Fibroblast of lung (primary cell): ENCODE results near the gene CNKSR3. TPM values are rescaled to one million over a fixed set of nuclear protein-coding genes. Genes with fewer than 3 reads are reported as not detected.
A peak's percentile ranks its signal among the peaks of the same experiment; 100 is the strongest.

Experiments used
- DNase-seq, 2 donors: peaks; one replicate each; pipeline versions ENCODE4 v3.0.0 to v3.0.0-alpha.2; 2010; ENCODE audit warnings: low read depth in 2 of 2
- H2AFZ ChIP-seq: 2 replicates; pipeline ENCODE4 v1.5.1; 2012; ENCODE audit warnings: low read length, control low read depth, inconsistent platforms
- H3K27ac ChIP-seq: 2 replicates; pipeline ENCODE4 v1.5.1; 2011; ENCODE audit warnings: low read length, control low read depth; ENCODE audit not compliant: insufficient read depth
- H3K27me3 ChIP-seq: 2 replicates; pipeline ENCODE4 v1.5.1; 2011; ENCODE audit warnings: mild to moderate bottlenecking, low read length; ENCODE audit not compliant: control insufficient read depth, insufficient read depth
- H3K36me3 ChIP-seq: 2 replicates; pipeline ENCODE4 v1.5.1; 2011; ENCODE audit warnings: low read length; ENCODE audit not compliant: control insufficient read depth, insufficient read depth
- H3K4me1 ChIP-seq: 2 replicates; pipeline ENCODE4 v1.5.1; 2011; ENCODE audit warnings: low read length; ENCODE audit not compliant: control insufficient read depth, insufficient read depth; ENCODE audit errors: extremely low read depth
- H3K4me2 ChIP-seq: 2 replicates; pipeline ENCODE4 v1.5.1; 2011; ENCODE audit warnings: low read length, control low read depth; ENCODE audit not compliant: insufficient read depth; ENCODE audit errors: extremely low read depth
- H3K4me3 ChIP-seq, 4 experiments: fragments of 200-600 bp in 1 of 4; sonication (generic) in 1 of 4; replicated peaks in 1 of 4; 2 replicates each; pipeline ENCODE4 v1.5.1; 2011 to 2016; ENCODE audit warnings: low read length in 4 of 4, low read depth in 3 of 4, mild to moderate bottlenecking in 3 of 4, control low read depth in 2 of 4, inconsistent platforms in 1 of 4, mixed read lengths in 1 of 4; ENCODE audit not compliant: insufficient read depth in 1 of 4; ENCODE audit errors: control extremely low read depth in 1 of 4
- H3K79me2 ChIP-seq: 2 replicates; pipeline ENCODE4 v1.5.1; 2012; ENCODE audit warnings: mild to moderate bottlenecking, low read length, inconsistent platforms; ENCODE audit not compliant: control insufficient read depth, insufficient read depth
- H3K9ac ChIP-seq: 2 replicates; pipeline ENCODE4 v1.5.1; 2011; ENCODE audit warnings: mild to moderate bottlenecking, low read length, control low read depth; ENCODE audit not compliant: insufficient read depth
- H3K9me3 ChIP-seq: 2 replicates; pipeline ENCODE4 v1.5.1; 2012; ENCODE audit warnings: low read depth, low read length; ENCODE audit not compliant: control insufficient read depth, insufficient read depth
- H4K20me1 ChIP-seq: 2 replicates; pipeline ENCODE4 v1.5.1; 2011; ENCODE audit warnings: low read length; ENCODE audit not compliant: control insufficient read depth, insufficient read depth; ENCODE audit errors: extremely low read depth
- CTCF ChIP-seq, 2 donors: IDR thresholded peaks in 1 of 2; conservative IDR thresholded peaks in 1 of 2; 1 replicate in 1 of 2; 2 replicates in 1 of 2; pipeline ENCODE4 v1.5.1; 2011 to 2012; ENCODE audit warnings: low read length in 2 of 2, control low read depth in 1 of 2, inconsistent platforms in 1 of 2, low read depth in 1 of 2, mild to moderate bottlenecking in 1 of 2
- EZH2 ChIP-seq: IDR thresholded peaks from 2 replicates; pipeline ENCODE4 v1.5.1; 2012; ENCODE audit warnings: low read length, control low read depth, mild to moderate bottlenecking; ENCODE audit errors: missing control alignments
- polyA plus RNA-seq, 2 donors: library from polyadenylated mRNA; depleted of rRNA in 1 of 2; stranded (reverse) in 1 of 2; unstranded in 1 of 2; fragments of >200 nt; gene quantifications; 2 replicates each; pipeline ENCODE4 v1.2.1, GENCODE V29; 2011 to 2012; ENCODE audit warnings: missing spikeins in 1 of 2
- total RNA-seq: library from RNA; depleted of rRNA; stranded (reverse); fragments of >200 nt; gene quantifications from 2 replicates; pipeline ENCODE4 v1.2.1, GENCODE V29; 2014

The CNKSR3 gene
- total and polyA plus RNA-seq, 2 donors (not counting 1 experiment from before 2014, with no cell fraction given) = 5.5 to 14.0 TPM

GRCh38 chr6:154434662-154435061, 75.8 kb downstream of the CNKSR3 start:
- no peak overlapping the region for H2AFZ ChIP-seq
- no peak for DNase-seq
- H3K9me3 ChIP-seq = no peaks in the 10 kb centered on the region
- no peak overlapping the region for H3K9ac ChIP-seq
- no peak overlapping the region for H3K27ac ChIP-seq
- no peaks in the 10 kb centered on the region for H3K4me1 ChIP-seq
- H3K4me3 ChIP-seq = no peak overlapping the region
- H3K27me3 ChIP-seq = no peaks in the 10 kb centered on the region
- no peaks in the 10 kb centered on the region for H3K79me2 ChIP-seq
- no peaks in the 10 kb centered on the region for H4K20me1 ChIP-seq
- H3K36me3 ChIP-seq = peaks cover 2% of the 10 kb centered on the region
- TF ChIP-seq EZH2 (no peak), CTCF (conservative IDR thresholded peaks at IDR 0.05 in 1 of 2, IDR thresholded peaks at IDR 0.05 in 1 of 2; ENCODE audit: low read depth in 1 of 2, low read length in 2 of 2) (no peak)
- no peak overlapping the region for H3K4me2 ChIP-seq

DNA sequence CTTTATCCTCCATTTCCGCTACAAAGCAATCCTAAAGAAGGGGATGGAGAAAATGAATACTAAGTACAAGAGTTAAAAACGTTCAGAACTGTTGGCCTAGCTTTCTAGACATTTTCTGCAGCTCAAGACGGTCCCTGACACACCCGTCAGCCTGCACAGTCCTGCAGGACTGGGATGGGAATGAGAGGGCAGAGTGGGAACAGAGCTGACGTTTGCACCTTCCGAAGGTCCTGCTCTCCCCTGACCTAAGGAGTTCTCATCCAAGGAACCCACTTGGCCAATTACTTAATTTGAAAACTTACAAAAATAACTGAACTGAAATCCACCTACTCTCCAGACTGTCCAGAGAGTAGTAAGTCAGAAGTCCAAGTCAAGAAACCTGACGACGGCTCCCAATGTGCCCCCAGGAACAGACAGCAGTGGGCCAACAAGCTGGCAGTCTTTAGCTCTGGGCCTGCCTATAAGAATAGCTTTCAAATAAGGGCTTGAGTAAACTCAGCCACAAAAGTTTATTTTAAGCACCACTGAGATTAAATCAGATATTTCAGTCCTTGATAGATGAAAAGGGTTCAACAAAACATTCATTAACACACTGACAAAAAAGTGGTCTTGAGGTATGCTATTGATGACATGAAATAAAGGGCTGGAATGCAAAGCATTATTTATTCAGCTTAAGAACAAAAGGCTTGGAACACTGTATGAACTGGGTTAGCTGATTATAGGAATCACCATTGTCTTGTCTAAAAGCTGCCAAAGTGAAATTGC, 76.8 kb downstream of the CNKSR3 start:
- no peaks in the 10 kb centered on the region for H3K79me2 ChIP-seq
- H3K9me3 ChIP-seq = no peaks in the 10 kb centered on the region
- H3K27me3 ChIP-seq = no peaks in the 10 kb centered on the region
- peaks cover 2% of the 10 kb centered on the region for H3K36me3 ChIP-seq
- no peak overlapping the region for H3K4me2 ChIP-seq
- H4K20me1 ChIP-seq = no peaks in the 10 kb centered on the region
- no peak overlapping the region for H2AFZ ChIP-seq
- peaks cover 2% of the 10 kb centered on the region for H3K4me1 ChIP-seq
- TF ChIP-seq CTCF (conservative IDR thresholded peaks at IDR 0.05 in 1 of 2, IDR thresholded peaks at IDR 0.05 in 1 of 2; ENCODE audit: low read depth in 1 of 2, low read length in 2 of 2) = no peak
- no peak for TF ChIP-seq EZH2
- DNase-seq = peak in 1 of 2 donors; percentile 84
- H3K9ac ChIP-seq = no peak overlapping the region
- no peak overlapping the region for H3K4me3 ChIP-seq
- H3K27ac ChIP-seq = no peak overlapping the region

DNA sequence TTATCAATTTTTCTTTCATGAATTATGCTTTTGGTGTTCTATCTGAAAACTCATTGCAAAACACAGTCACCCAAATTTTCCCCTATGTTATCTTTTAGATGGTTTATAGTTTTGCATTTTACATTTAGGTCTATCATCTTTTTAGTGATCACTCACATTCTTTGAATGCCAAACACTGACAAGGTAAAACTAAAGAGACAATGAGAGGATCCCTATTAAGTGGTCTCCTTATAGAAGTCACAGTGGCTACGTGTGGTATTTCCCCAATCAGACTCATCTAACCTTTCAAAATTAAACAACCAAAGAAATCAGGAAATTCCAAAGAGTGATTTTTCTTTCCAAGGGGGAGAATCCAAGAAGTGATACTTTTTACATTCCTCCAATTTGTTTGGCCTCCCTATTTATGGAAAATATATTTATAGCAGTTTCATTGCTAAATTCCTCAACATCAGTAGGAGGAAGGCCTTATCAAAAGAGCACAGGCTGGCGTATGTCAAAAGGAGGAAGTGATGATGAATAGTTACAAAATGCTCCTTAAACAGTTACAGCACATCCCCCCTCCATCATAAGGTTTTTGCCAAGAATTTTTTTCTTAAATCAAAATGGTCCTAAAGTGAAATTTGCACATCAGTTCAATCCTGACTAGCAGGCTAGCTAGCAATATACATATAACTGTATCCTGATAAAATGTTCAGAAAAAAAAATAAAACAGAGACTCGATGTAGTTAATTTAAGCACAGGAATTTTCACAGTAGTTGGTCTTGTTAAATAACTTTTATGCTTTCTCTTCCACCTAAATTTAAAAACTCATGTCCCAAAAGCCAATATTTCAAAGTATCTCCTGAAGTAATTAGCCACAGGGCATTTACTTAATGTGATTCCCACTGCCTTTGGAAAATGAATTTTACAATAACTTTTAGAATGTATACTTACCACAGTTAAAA, 77.7 kb downstream of the CNKSR3 start:
- Histone ChIP-seq H3K79me2 (no peaks in the 10 kb centered on the region), H3K4me2 (no peak overlapping the region), H3K9ac (no peak overlapping the region), H3K4me1 (peaks cover 2% of the 10 kb centered on the region), H2AFZ (no peak overlapping the region), H3K4me3 (no peak overlapping the region), H3K9me3 (no peaks in the 10 kb centered on the region), H4K20me1 (no peaks in the 10 kb centered on the region), H3K36me3 (peaks cover 2% of the 10 kb centered on the region), H3K27ac (no peak overlapping the region), H3K27me3 (no peaks in the 10 kb centered on the region)
- no peak for TF ChIP-seq EZH2
- DNase-seq = peak; percentile 21 to 65
